TTC549 (cell line): Measurements from ENCODE around the gene AP1G2.
"Not testable (repeated sequence)": the region's sequence is repeated elsewhere in the genome, so short reads cannot be mapped to it uniquely, and the experiment has no call there.

Experiments
- FAIRE-seq: peaks from 2 replicates; lab custom pipeline; 2012; peaks lifted over from hg19 to GRCh38; lab: Jason Lieb, UNC

AP1G2 gene

GRCh38 chr14:23537351-23538049, 30.1 kb downstream of the AP1G2 start:
- no peak for FAIRE-seq

GRCh38 chr14:23536906-23537305, 30.7 kb downstream of the AP1G2 start:
- not testable (repeated sequence) for FAIRE-seq

GRCh38 chr14:23536494-23536893, 31.1 kb downstream of the AP1G2 start:
- FAIRE-seq, result no peak

- FAIRE-seq, result no peak
These were observed 31.6 kb downstream of the AP1G2 start for GRCh38 chr14:23535943-23536342.

GRCh38 chr14:23533652-23534435, 33.7 kb downstream of the AP1G2 start:
- FAIRE-seq, result no peak

- no peak for FAIRE-seq
These were observed 34.9 kb downstream of the AP1G2 start for GRCh38 chr14:23532658-23533057.

- FAIRE-seq, result no peak
These were observed 36.2 kb downstream of the AP1G2 start for GRCh38 chr14:23531391-23531790.

GRCh38 chr14:23530375-23531055, 37.1 kb downstream of the AP1G2 start:
- no peak for FAIRE-seq

GRCh38 chr14:23529016-23529415, 38.6 kb downstream of the AP1G2 start:
- FAIRE-seq, result no peak

GRCh38 chr14:23528555-23528954, 39.0 kb downstream of the AP1G2 start:
- FAIRE-seq, result no peak

- FAIRE-seq, result no peak
These were observed 42.0 kb downstream of the AP1G2 start for GRCh38 chr14:23525611-23526010.

- no peak for FAIRE-seq
These were observed 42.6 kb downstream of the AP1G2 start for GRCh38 chr14:23524954-23525353.

- no peak for FAIRE-seq
These were observed 44.2 kb downstream of the AP1G2 start for GRCh38 chr14:23523229-23524016.

GRCh38 chr14:23522643-23523198, 44.9 kb downstream of the AP1G2 start:
- no peak for FAIRE-seq

GRCh38 chr14:23521785-23522640, 45.6 kb downstream of the AP1G2 start:
- FAIRE-seq, result no peak

- FAIRE-seq, result no peak
These were observed 46.6 kb downstream of the AP1G2 start for GRCh38 chr14:23520899-23521533.

GRCh38 chr14:23518709-23519108, 48.9 kb downstream of the AP1G2 start:
- FAIRE-seq, result no peak

- FAIRE-seq, result no peak
These were observed 49.8 kb downstream of the AP1G2 start for GRCh38 chr14:23517650-23518326.

GRCh38 chr14:23514644-23514957, 53.0 kb downstream of the AP1G2 start:
- FAIRE-seq, result no peak
